ENCODE measurements around the gene SH3BP5. TPM values are rescaled to one million over a fixed set of nuclear protein-coding genes. Genes with fewer than 3 reads are reported as not detected.

Gene SH3BP5
- total RNA-seq, 6 experiments from 2014 or later = 8.9 to 19.2 (median 13.8) TPM

- intact Hi-C loops (cut with DNase I) = no loop called here
- ATAC-seq (peak; percentile 11 to 58 (median 26)), DNase-seq (no peak)
- Histone ChIP-seq H3K4me3 (no peak overlapping the region), H3K27ac (no peak overlapping the region), H3K27me3 (no peaks in the 10 kb centered on the region), H3K4me1 (peaks cover 0 to 13% (median 6%) of the 10 kb centered on the region in 4 donors), H3K36me3 (no peaks in the 10 kb centered on the region), H3K9me3 (no peaks in the 10 kb centered on the region)
- 29% methylated on average over 4 of the region's 4 CpGs for WGBS (ENCODE audit: insufficient coverage, low coverage, low lambda C conversion rate, missing lambda C conversion rate)
- TF ChIP-seq CTCF (IDR thresholded peaks at IDR 0.05) = no peak
- TF ChIP-seq POLR2A (IDR thresholded peaks at IDR 0.05) = no peak
Observed at GRCh38 chr3:15345608-15346137, 13.3 kb upstream of the SH3BP5 start.

- Histone ChIP-seq H3K27ac (no peak overlapping the region), H3K36me3 (no peaks in the 10 kb centered on the region), H3K4me1 (peaks cover 0 to 13% (median 6%) of the 10 kb centered on the region in 4 donors), H3K27me3 (no peaks in the 10 kb centered on the region), H3K4me3 (no peak overlapping the region), H3K9me3 (no peaks in the 10 kb centered on the region)
- ATAC-seq = peak; percentile 75 to 79 (median 78)
- DNase-seq = peak in 1 of 3 donors; percentile 71
- intact Hi-C loops (cut with DNase I) = no loop called here
- WGBS (ENCODE audit: insufficient coverage, low coverage, low lambda C conversion rate, missing lambda C conversion rate) = 29% methylated on average over 4 of the region's 4 CpGs
- TF ChIP-seq CTCF (IDR thresholded peaks at IDR 0.05) = no peak
- TF ChIP-seq POLR2A (IDR thresholded peaks at IDR 0.05) = no peak
Observed at GRCh38 chr3:15345066-15345607, 12.8 kb upstream of the SH3BP5 start.

GRCh38 chr3:15342945-15343344, 10.6 kb upstream of the SH3BP5 start:
- DNase-seq = no peak
- H3K4me3 ChIP-seq = no peak overlapping the region
- TF ChIP-seq CTCF (IDR thresholded peaks at IDR 0.05) (no peak), POLR2A (IDR thresholded peaks at IDR 0.05) (no peak)
- intact Hi-C loops (cut with DNase I) = no loop called here
- no peaks in the 10 kb centered on the region for H3K27me3 ChIP-seq
- no peak for ATAC-seq
- no peak overlapping the region for H3K27ac ChIP-seq
- 63% methylated on average over 1 of the region's 1 CpG for WGBS (ENCODE audit: insufficient coverage, low coverage, low lambda C conversion rate, missing lambda C conversion rate)
- H3K4me1 ChIP-seq = peaks cover 0 to 13% (median 6%) of the 10 kb centered on the region in 4 donors
- no peaks in the 10 kb centered on the region for H3K9me3 ChIP-seq
- no peaks in the 10 kb centered on the region for H3K36me3 ChIP-seq

- H3K4me3 ChIP-seq = no peak overlapping the region
- no peaks in the 10 kb centered on the region for H3K27me3 ChIP-seq
- H3K27ac ChIP-seq = no peak overlapping the region
- no peaks in the 10 kb centered on the region for H3K9me3 ChIP-seq
- TF ChIP-seq CTCF (IDR thresholded peaks at IDR 0.05) (no peak), POLR2A (IDR thresholded peaks at IDR 0.05) (no peak)
- WGBS (ENCODE audit: insufficient coverage, low coverage, low lambda C conversion rate, missing lambda C conversion rate) = 76% methylated on average over 3 of the region's 3 CpGs
- no peak for ATAC-seq
- H3K36me3 ChIP-seq = no peaks in the 10 kb centered on the region
- no peak for DNase-seq
- intact Hi-C loops (cut with DNase I) = no loop called here
- H3K4me1 ChIP-seq = peaks cover 0 to 13% (median 6%) of the 10 kb centered on the region in 4 donors
Observed at GRCh38 chr3:15342246-15342645, 9.9 kb upstream of the SH3BP5 start.
